ENCODE measurements around the gene CAPG. TPM values are rescaled to one million over a fixed set of nuclear protein-coding genes. Genes with fewer than 3 reads are reported as not detected.

The CAPG gene
- total and polyA plus RNA-seq, 9 of the 15 experiments (the other 6 are each of a cell fraction or from before 2014, with no cell fraction given), result 10.6 to 90.4 (median 56.0) TPM

DNA sequence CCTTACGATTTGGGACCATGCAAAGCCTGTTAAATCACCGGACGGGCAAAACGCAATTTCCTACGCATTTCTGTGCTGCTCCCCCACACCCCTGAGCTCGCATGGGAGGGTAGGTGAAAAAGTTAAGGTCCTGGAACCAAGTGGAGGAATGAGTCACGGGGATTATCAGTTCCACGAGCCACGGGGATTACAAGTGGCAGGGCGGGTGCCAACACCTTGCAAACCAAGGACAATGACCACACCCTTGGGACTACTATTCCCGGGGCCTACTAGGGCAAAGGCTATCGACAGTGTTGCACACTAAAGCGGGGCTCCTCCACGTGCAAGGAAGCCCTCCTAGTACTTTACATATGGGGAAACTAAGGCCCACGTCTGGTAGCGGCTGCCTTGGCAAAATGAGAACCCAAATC, 56.3 kb downstream of the CAPG start (continued):
- TF ChIP-seq, protein P1, sequence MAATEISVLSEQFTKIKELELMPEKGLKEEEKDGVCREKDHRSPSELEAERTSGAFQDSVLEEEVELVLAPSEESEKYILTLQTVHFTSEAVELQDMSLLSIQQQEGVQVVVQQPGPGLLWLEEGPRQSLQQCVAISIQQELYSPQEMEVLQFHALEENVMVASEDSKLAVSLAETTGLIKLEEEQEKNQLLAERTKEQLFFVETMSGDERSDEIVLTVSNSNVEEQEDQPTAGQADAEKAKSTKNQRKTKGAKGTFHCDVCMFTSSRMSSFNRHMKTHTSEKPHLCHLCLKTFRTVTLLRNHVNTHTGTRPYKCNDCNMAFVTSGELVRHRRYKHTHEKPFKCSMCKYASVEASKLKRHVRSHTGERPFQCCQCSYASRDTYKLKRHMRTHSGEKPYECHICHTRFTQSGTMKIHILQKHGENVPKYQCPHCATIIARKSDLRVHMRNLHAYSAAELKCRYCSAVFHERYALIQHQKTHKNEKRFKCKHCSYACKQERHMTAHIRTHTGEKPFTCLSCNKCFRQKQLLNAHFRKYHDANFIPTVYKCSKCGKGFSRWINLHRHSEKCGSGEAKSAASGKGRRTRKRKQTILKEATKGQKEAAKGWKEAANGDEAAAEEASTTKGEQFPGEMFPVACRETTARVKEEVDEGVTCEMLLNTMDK (IDR thresholded peaks at IDR 0.05; ENCODE audit: borderline replicate concordance, insufficient read depth, low read depth, low read length, poor library complexity, severe bottlenecking), result no peak
- TF ChIP-seq GTF2A2 (tag; IDR thresholded peaks at IDR 0.05) (no peak), ZNF592 (IDR thresholded peaks at IDR 0.05) (peak; percentile 41; the same call in 1 of the 2 replicates), CREM (IDR thresholded peaks at IDR 0.05; ENCODE audit: low read depth) (0 out of 2 replicates have a peak, but pooled peaks have one; percentile 18), ZNF232 (CRISPR knock-in tag; IDR thresholded peaks at IDR 0.05) (no peak), ZNF561 (CRISPR knock-in tag; conservative IDR thresholded peaks at IDR 0.05) (no peak), HNRNPL (IDR thresholded peaks at IDR 0.05; ENCODE audit: low read depth, low read length) (0 out of 2 replicates have a peak, but pooled peaks have one; percentile 15), ZNF655 (CRISPR knock-in tag; IDR thresholded peaks at IDR 0.05) (no peak), TARDBP (IDR thresholded peaks at IDR 0.05) (0 out of 2 replicates have a peak, but pooled peaks have one; percentile 7), SOX6 (IDR thresholded peaks at IDR 0.05) (no peak), KLF1 (tag; IDR thresholded peaks at IDR 0.05) (0 out of 2 replicates have a peak, but pooled peaks have one; percentile 37), IRF9 (tag; IDR thresholded peaks at IDR 0.05) (no peak), SMARCE1 (IDR thresholded peaks at IDR 0.05) (peak; percentile 51; the same call in 1 of the 2 replicates), ZBTB17 (CRISPR knock-in tag; IDR thresholded peaks at IDR 0.05) (no peak), SP2 (IDR thresholded peaks at IDR 0.05; ENCODE audit: extremely low read depth, low read depth, low read length, poor library complexity, severe bottlenecking) (no peak), GATAD2A (IDR thresholded peaks at IDR 0.05) (peak; percentile 82)
- TF ChIP-seq, protein P2, sequence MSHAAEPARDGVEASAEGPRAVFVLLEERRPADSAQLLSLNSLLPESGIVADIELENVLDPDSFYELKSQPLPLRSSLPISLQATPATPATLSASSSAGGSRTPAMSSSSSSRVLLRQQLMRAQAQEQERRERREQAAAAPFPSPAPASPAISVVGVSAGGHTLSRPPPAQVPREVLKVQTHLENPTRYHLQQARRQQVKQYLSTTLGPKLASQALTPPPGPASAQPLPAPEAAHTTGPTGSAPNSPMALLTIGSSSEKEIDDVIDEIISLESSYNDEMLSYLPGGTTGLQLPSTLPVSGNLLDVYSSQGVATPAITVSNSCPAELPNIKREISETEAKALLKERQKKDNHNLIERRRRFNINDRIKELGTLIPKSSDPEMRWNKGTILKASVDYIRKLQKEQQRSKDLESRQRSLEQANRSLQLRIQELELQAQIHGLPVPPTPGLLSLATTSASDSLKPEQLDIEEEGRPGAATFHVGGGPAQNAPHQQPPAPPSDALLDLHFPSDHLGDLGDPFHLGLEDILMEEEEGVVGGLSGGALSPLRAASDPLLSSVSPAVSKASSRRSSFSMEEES (CRISPR knock-in tag; IDR thresholded peaks at IDR 0.05), result no peak
- TF ChIP-seq, protein P3, sequence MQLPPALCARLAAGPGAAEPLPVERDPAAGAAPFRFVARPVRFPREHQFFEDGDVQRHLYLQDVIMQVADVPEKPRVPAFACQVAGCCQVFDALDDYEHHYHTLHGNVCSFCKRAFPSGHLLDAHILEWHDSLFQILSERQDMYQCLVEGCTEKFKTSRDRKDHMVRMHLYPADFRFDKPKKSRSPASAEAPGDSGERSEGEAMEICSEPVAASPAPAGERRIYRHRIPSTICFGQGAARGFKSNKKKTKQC (CRISPR knock-in tag; IDR thresholded peaks at IDR 0.05), result 0 out of 2 replicates have a peak, but pooled peaks have one; percentile 4
